GM23338 (cell line): ENCODE measurements around the gene SENP5. TPM values are rescaled to one million over a fixed set of nuclear protein-coding genes. Genes with fewer than 3 reads are reported as not detected.

Source experiments
- ATAC-seq: fragments of 200-7000 bp; cut with Tn5 transposase; 3 replicates; pipeline ENCODE4 v1.9.1; 2020
- DNase-seq: peaks from one replicate; pipeline ENCODE4 v3.0.0-alpha.2; 2015; ENCODE audit warnings: low spot score
- H2AFZ ChIP-seq: fragments of 200-600 bp; sonication (generic); 2 replicates; pipeline ENCODE4 v1.8.0; 2016; ENCODE audit warnings: antibody characterized with exemption, mild to moderate bottlenecking, moderate library complexity
- H3F3A ChIP-seq: fragments of 200-600 bp; sonication (generic); replicated peaks from 2 replicates; pipeline ENCODE4 v1.8.0; 2017; ENCODE audit warnings: antibody characterized with exemption, mixed run types, low read depth
- H3K27ac ChIP-seq: fragments of 200-600 bp; sonication (generic); 2 replicates; pipeline ENCODE4 v1.6.1; 2016; ENCODE audit warnings: low read depth
- H3K27me3 ChIP-seq: fragments of 200-600 bp; sonication (generic); 2 replicates; pipeline ENCODE4 v1.8.0; 2016; ENCODE audit warnings: mild to moderate bottlenecking, mixed run types, moderate library complexity; ENCODE audit not compliant: insufficient read depth
- H3K36me3 ChIP-seq: fragments of 200-600 bp; sonication (generic); 2 replicates; pipeline ENCODE4 v1.8.0; 2016; ENCODE audit warnings: mild to moderate bottlenecking; ENCODE audit not compliant: insufficient read depth
- H3K4me1 ChIP-seq: fragments of 200-600 bp; sonication (generic); 2 replicates; pipeline ENCODE4 v1.8.0; 2016; ENCODE audit warnings: mild to moderate bottlenecking, moderate library complexity; ENCODE audit not compliant: insufficient read depth
- H3K4me2 ChIP-seq: fragments of 200-600 bp; sonication (generic); 2 replicates; pipeline ENCODE4 v1.7.1; 2017; ENCODE audit warnings: mixed run types
- H3K4me3 ChIP-seq: fragments of 200-600 bp; sonication (generic); 2 replicates; pipeline ENCODE4 v1.6.1; 2016; ENCODE audit warnings: mixed run types
- H3K79me2 ChIP-seq: fragments of 200-600 bp; sonication (generic); replicated peaks from 2 replicates; pipeline ENCODE4 v1.8.0; 2017; ENCODE audit warnings: mild to moderate bottlenecking; ENCODE audit not compliant: insufficient read depth
- H3K9me2 ChIP-seq: fragments of 200-600 bp; sonication (generic); 2 replicates; pipeline ENCODE4 v1.8.0; 2017; ENCODE audit not compliant: insufficient read depth
- H4K20me1 ChIP-seq: fragments of 200-600 bp; sonication (generic); replicated peaks from 2 replicates; pipeline ENCODE4 v1.8.0; 2017; ENCODE audit warnings: mild to moderate bottlenecking; ENCODE audit not compliant: insufficient read depth
- H3K27ac Mint-ChIP-seq: 2 replicates; pipeline ENCODE4 v1.8.0; 2020; ENCODE audit warnings: inconsistent platforms, mild to moderate bottlenecking, moderate library complexity, mixed read lengths
- H3K27me3 Mint-ChIP-seq: 3 replicates; pipeline ENCODE4 v1.8.0; 2022; ENCODE audit warnings: low read depth, mild to moderate bottlenecking, moderate library complexity, mixed read lengths, inconsistent platforms; ENCODE audit not compliant: insufficient read depth, poor library complexity
- H3K36me3 Mint-ChIP-seq: 3 replicates; pipeline ENCODE4 v1.8.0; 2021; ENCODE audit warnings: low read depth, mild to moderate bottlenecking, inconsistent platforms, moderate library complexity, mixed read lengths
- H3K4me1 Mint-ChIP-seq: 3 replicates; pipeline ENCODE4 v1.8.0; 2020; ENCODE audit warnings: mild to moderate bottlenecking, inconsistent platforms, mixed read lengths
- H3K4me3 Mint-ChIP-seq: 3 replicates; pipeline ENCODE4 v1.8.0; 2021; ENCODE audit warnings: moderate library complexity, mild to moderate bottlenecking, inconsistent platforms, mixed read lengths
- H3K9me3 Mint-ChIP-seq: 3 replicates; pipeline ENCODE4 v1.8.0; 2020; ENCODE audit warnings: moderate library complexity, mild to moderate bottlenecking, inconsistent platforms, mixed read lengths
- CREB1 ChIP-seq: fragments of 250-450 bp; sonication (Bioruptor Pico); IDR thresholded peaks from 2 replicates; pipeline ENCODE4 v1.5.0; 2020; ENCODE audit warnings: low read depth, mild to moderate bottlenecking, moderate library complexity
- POLR2AphosphoS5 ChIP-seq: IDR thresholded peaks from 2 replicates; pipeline ENCODE4 v1.6.1; 2016; ENCODE audit warnings: antibody characterized with exemption, low read depth
- REST ChIP-seq: IDR thresholded peaks from one replicate; pipeline ENCODE4 v1.6.1; 2018; ENCODE audit warnings: antibody characterized with exemption; ENCODE audit not compliant: unreplicated experiment
- ZNF462 ChIP-seq: fragments of 250-450 bp; sonication (Bioruptor Pico); IDR thresholded peaks from 2 replicates; pipeline ENCODE4 v1.5.0; 2020; ENCODE audit warnings: mild to moderate bottlenecking, moderate library complexity
- polyA plus RNA-seq: library from polyadenylated mRNA; unstranded; fragments of >200 nt; fragmentation: Nextera tagmentation; extraction: Ambion mirVana; gene quantifications from 2 replicates; pipeline ENCODE4 v1.2.1, GENCODE V29; 2016
- total RNA-seq: library from RNA; depleted of rRNA; stranded (reverse); fragments of >200 nt; shearing (Covaris generic); gene quantifications from 2 replicates; pipeline ENCODE4 v1.2.3, GENCODE V29; 2014

Gene SENP5
- total and polyA plus RNA-seq, 2 experiments from 2014 or later: 12.2 to 34.3 TPM

- Mint-ChIP-seq H3K36me3 (peaks cover 45% of the 10 kb centered on the region), H3K9me3 (no peaks in the 10 kb centered on the region; the same call in 2 of the 3 replicates), H3K4me1 (peaks cover 22% of the 10 kb centered on the region; the same call in 2 of the 3 replicates), H3K4me3 (peak overlapping the region; percentile 99), H3K27me3 (peaks cover 16% of the 10 kb centered on the region), H3K27ac (peak overlapping the region; percentile 98)
- peaks cover 7% of the 10 kb centered on the region; the same call in 1 of the 2 replicates for H3F3A ChIP-seq
- peaks cover 27% of the 10 kb centered on the region for H3K36me3 ChIP-seq
- ATAC-seq: peak; percentile 65
- no peaks in the 10 kb centered on the region for H3K9me2 ChIP-seq
- H3K4me2 ChIP-seq: peak overlapping the region; percentile 99
- no peak for TF ChIP-seq POLR2AphosphoS5
- peak; percentile 42; the same call in 1 of the 2 replicates for TF ChIP-seq CREB1 (CRISPR knock-in tag)
- no peak for TF ChIP-seq REST
- TF ChIP-seq ZNF462 (CRISPR knock-in tag): no peak
- DNase-seq: peak; percentile 68
- peaks cover 19% of the 10 kb centered on the region for H4K20me1 ChIP-seq
- H3K27me3 ChIP-seq: no peaks in the 10 kb centered on the region
- peak overlapping the region; percentile 94 for H2AFZ ChIP-seq
- peaks cover 11% of the 10 kb centered on the region; the same call in 1 of the 2 replicates for H3K4me1 ChIP-seq
- peak overlapping the region; percentile 99 for H3K4me3 ChIP-seq
- H3K27ac ChIP-seq: peak overlapping the region; percentile 100
- H3K79me2 ChIP-seq: peaks cover 61% of the 10 kb centered on the region
Observed at GRCh38 chr3:196941729-196942225, 74.1 kb downstream of the SENP5 start.
